H1 (cell line): ENCODE results near the gene ADAD2. TPM values are rescaled to one million over a fixed set of nuclear protein-coding genes. Genes with fewer than 3 reads are reported as not detected.
"Not testable (repeated sequence)": the region's sequence is repeated elsewhere in the genome, so short reads cannot be mapped to it uniquely, and the experiment has no call there.

Experiments
- CTCF ChIA-PET: fragments of 300-600 bp; sonication (Branson Sonifier 250); formaldehyde crosslinking; loops from one replicate; lab custom pipeline; 2021; ENCODE audit not compliant: partially characterized antibody; lab: Charles Lee
- POLR2A ChIA-PET: fragments of 300-600 bp; sonication (Branson Sonifier 250); formaldehyde crosslinking; loops from one replicate; lab custom pipeline; 2021; ENCODE audit warnings: inconsistent platforms; ENCODE audit not compliant: partially characterized antibody; lab: Charles Lee
- DNase-seq, 2 experiments: peaks; one replicate each; pipeline versions ENCODE4 v3.0.0 to v3.0.0-alpha.2; 2010 to 2022; ENCODE audit warnings: low spot score in 2 of 2, low read depth in 1 of 2, mixed read lengths in 1 of 2
- FAIRE-seq: peaks from 2 replicates; lab custom pipeline; 2011; peaks lifted over from hg19 to GRCh38; lab: Jason Lieb, UNC
- H2AFZ ChIP-seq: 2 replicates; pipeline ENCODE4 v1.8.1; 2012; ENCODE audit warnings: low read length, inconsistent platforms
- H2AK5ac ChIP-seq: 2 replicates; pipeline ENCODE4 v1.6.1; 2013; ENCODE audit warnings: low read depth, low read length
- H2BK120ac ChIP-seq: replicated peaks from 2 replicates; pipeline ENCODE3; 2013; ENCODE audit warnings: low read depth, low read length, inconsistent platforms
- H2BK12ac ChIP-seq: 2 replicates; pipeline ENCODE4 v1.6.1; 2013; ENCODE audit warnings: low read depth, low read length
- H2BK15ac ChIP-seq: 2 replicates; pipeline ENCODE4 v1.6.1; 2013; ENCODE audit warnings: low read length
- H2BK20ac ChIP-seq: 2 replicates; pipeline ENCODE4 v1.6.1; 2013; ENCODE audit warnings: low read length
- H2BK5ac ChIP-seq: 2 replicates; pipeline ENCODE4 v1.6.1; 2013; ENCODE audit warnings: low read depth, low read length
- H3K14ac ChIP-seq: 2 replicates; pipeline ENCODE4 v1.6.1; 2013; ENCODE audit warnings: inconsistent platforms; ENCODE audit not compliant: insufficient read length
- H3K18ac ChIP-seq: 2 replicates; pipeline ENCODE4 v1.6.1; 2013; ENCODE audit warnings: low read length; ENCODE audit errors: extremely low read depth
- H3K23ac ChIP-seq: 2 replicates; pipeline ENCODE4 v1.6.1; 2013; ENCODE audit warnings: inconsistent platforms; ENCODE audit not compliant: insufficient read length
- H3K23me2 ChIP-seq: 2 replicates; pipeline ENCODE4 v1.6.1; 2013; ENCODE audit warnings: low read depth, low read length
- H3K27ac ChIP-seq: 2 replicates; pipeline ENCODE4 v1.6.1; 2011; ENCODE audit warnings: low read depth, low read length, inconsistent platforms
- H3K27me3 ChIP-seq, 4 experiments: replicated peaks in 1 of 4; 1 replicate in 1 of 4; 2 replicates in 3 of 4; pipeline versions ENCODE4 v1.6.1 to v1.8.1; 2011 to 2013; ENCODE audit warnings: low read length in 3 of 4, mild to moderate bottlenecking in 3 of 4, inconsistent platforms in 2 of 4, mixed read lengths in 2 of 4, moderate library complexity in 1 of 4; ENCODE audit not compliant: control insufficient read depth in 3 of 4, insufficient read depth in 3 of 4; ENCODE audit errors: extremely low read depth in 1 of 4
- H3K36me3 ChIP-seq, 4 experiments: 2 replicates each; pipeline versions ENCODE4 v1.6.1 to v1.8.1; 2011 to 2013; ENCODE audit warnings: mild to moderate bottlenecking in 4 of 4, low read length in 3 of 4, moderate library complexity in 2 of 4, control low read depth in 1 of 4, inconsistent platforms in 1 of 4; ENCODE audit not compliant: insufficient read depth in 4 of 4, control insufficient read depth in 2 of 4
- H3K4ac ChIP-seq: replicated peaks from 2 replicates; pipeline ENCODE3; 2013; ENCODE audit warnings: low read length, low read depth, mixed read lengths, inconsistent platforms; ENCODE audit not compliant: insufficient read length
- H3K4me1 ChIP-seq, 4 experiments: replicated peaks in 1 of 4; 1 replicate in 1 of 4; 2 replicates in 3 of 4; pipeline versions ENCODE4 v1.6.1 to v1.8.1; 2011 to 2013; ENCODE audit warnings: low read length in 3 of 4, inconsistent platforms in 2 of 4, mixed read lengths in 1 of 4; ENCODE audit not compliant: insufficient read depth in 4 of 4, control insufficient read depth in 3 of 4
- H3K4me2 ChIP-seq, 2 experiments: 2 replicates each; pipeline versions ENCODE4 v1.6.1 to v1.8.1; 2011 to 2013; ENCODE audit warnings: low read depth in 2 of 2, low read length in 2 of 2, control low read depth in 1 of 2, inconsistent platforms in 1 of 2, mild to moderate bottlenecking in 1 of 2; ENCODE audit not compliant: insufficient read depth in 1 of 2
- H3K4me3 ChIP-seq, 4 experiments: fragments of 200-600, 300-600 bp in 1 of 4; sonication (generic), shearing (Covaris generic), sonication (Bioruptor Twin) in 1 of 4; 2 replicates each; pipeline versions ENCODE4 v1.5.1 to v1.8.1; 2011 to 2016; ENCODE audit warnings: low read length in 4 of 4, low read depth in 3 of 4, control low read depth in 2 of 4, inconsistent platforms in 2 of 4, mild to moderate bottlenecking in 2 of 4, mixed read lengths in 1 of 4, moderate library complexity in 1 of 4; ENCODE audit not compliant: insufficient read depth in 2 of 4; ENCODE audit errors: extremely low read depth in 1 of 4
- H3K56ac ChIP-seq: replicated peaks from 2 replicates; pipeline ENCODE3; 2013; ENCODE audit warnings: low read depth, mild to moderate bottlenecking, mixed read lengths, low read length, inconsistent platforms; ENCODE audit not compliant: insufficient read length
- H3K79me1 ChIP-seq: 2 replicates; pipeline ENCODE4 v1.6.1; 2013; ENCODE audit warnings: low read depth, low read length, control low read depth
- H3K79me2 ChIP-seq, 2 experiments: 2 replicates each; pipeline versions ENCODE4 v1.6.1 to v1.8.1; 2012 to 2013; ENCODE audit warnings: low read length in 2 of 2, mild to moderate bottlenecking in 2 of 2, inconsistent platforms in 1 of 2; ENCODE audit not compliant: insufficient read depth in 2 of 2, control insufficient read depth in 1 of 2
- H3K9ac ChIP-seq, 4 experiments: replicated peaks in 1 of 4; 1 replicate in 1 of 4; 2 replicates in 3 of 4; pipeline versions ENCODE4 v1.6.1 to v1.8.1; 2011 to 2013; ENCODE audit warnings: low read depth in 3 of 4, low read length in 3 of 4, control low read depth in 2 of 4, mild to moderate bottlenecking in 2 of 4, moderate library complexity in 2 of 4, inconsistent platforms in 1 of 4; ENCODE audit errors: extremely low read depth in 1 of 4
- H3K9me3 ChIP-seq, 2 experiments: 2 replicates each; pipeline versions ENCODE4 v1.6.1 to v1.8.1; 2012 to 2013; ENCODE audit warnings: mild to moderate bottlenecking in 2 of 2, moderate library complexity in 2 of 2, control low read depth in 1 of 2, inconsistent platforms in 1 of 2, low read depth in 1 of 2, low read length in 1 of 2, mixed read lengths in 1 of 2; ENCODE audit not compliant: insufficient read depth in 2 of 2
- H4K20me1 ChIP-seq, 2 experiments: replicated peaks in 1 of 2; 2 replicates each; pipeline versions ENCODE3 to v1.8.1; 2011 to 2013; ENCODE audit warnings: inconsistent platforms in 2 of 2, low read length in 2 of 2, mild to moderate bottlenecking in 1 of 2; ENCODE audit not compliant: insufficient read depth in 2 of 2, control insufficient read depth in 1 of 2
- H4K5ac ChIP-seq: 2 replicates; pipeline ENCODE4 v1.6.1; 2013; ENCODE audit warnings: low read length, low read depth, mixed read lengths, inconsistent platforms; ENCODE audit not compliant: insufficient read length
- H4K8ac ChIP-seq: 2 replicates; pipeline ENCODE4 v1.8.0; 2013; ENCODE audit warnings: mild to moderate bottlenecking, moderate library complexity, low read length, inconsistent platforms; ENCODE audit not compliant: insufficient read depth; ENCODE audit errors: extremely low read depth
- H4K91ac ChIP-seq: replicated peaks from 2 replicates; pipeline ENCODE3; 2013; ENCODE audit warnings: low read length, mixed read lengths, inconsistent platforms; ENCODE audit not compliant: insufficient read length
- WGBS, 2 experiments: shearing (Covaris generic) in 1 of 2; methylation state at CpG; one replicate each; pipeline versions ENCODE4 v1.1.6 to v1.1.7; 2013 to 2015; ENCODE audit warnings: low lambda C conversion rate in 2 of 2, mixed read lengths in 2 of 2, inconsistent platforms in 1 of 2, low coverage in 1 of 2, missing lambda C conversion rate in 1 of 2; ENCODE audit not compliant: insufficient replicate concordance in 2 of 2, insufficient coverage in 1 of 2, insufficient read length in 1 of 2; ENCODE audit errors: extremely low coverage in 1 of 2, missing lambda C conversion rate in 1 of 2; 5-methylcytosine and 5-hydroxymethylcytosine counted together
- polyA plus RNA-seq, 7 experiments: library from polyadenylated mRNA; depleted of rRNA in 3 of 7; stranded (reverse) in 5 of 7; unstranded in 2 of 7; fragments of >200 nt in 5 of 7; fragments of 200-250 nt in 2 of 7; gene quantifications; 1 replicate in 5 of 7; 2 replicates in 1 of 7; 4 replicates in 1 of 7; pipeline versions ENCODE4 v1.2.1 to v1.2.3, GENCODE V29; 2011 to 2013; ENCODE audit warnings: missing spikeins in 2 of 7, mixed read lengths in 2 of 7
- total RNA-seq: library from RNA; stranded (reverse); fragmentation: NEBNext Ultra II Directional; extraction: Animal tissue kit (Norgen Biotek cat#: 25700); gene quantifications from 2 replicates; pipeline ENCODE4 v1.2.1, GENCODE V29; 2021

Gene ADAD2
- total and polyA plus RNA-seq, 2 of the 8 experiments (the other 6 are each of a cell fraction or from before 2014, with no cell fraction given): 1.2 to 1.3 TPM

DNA sequence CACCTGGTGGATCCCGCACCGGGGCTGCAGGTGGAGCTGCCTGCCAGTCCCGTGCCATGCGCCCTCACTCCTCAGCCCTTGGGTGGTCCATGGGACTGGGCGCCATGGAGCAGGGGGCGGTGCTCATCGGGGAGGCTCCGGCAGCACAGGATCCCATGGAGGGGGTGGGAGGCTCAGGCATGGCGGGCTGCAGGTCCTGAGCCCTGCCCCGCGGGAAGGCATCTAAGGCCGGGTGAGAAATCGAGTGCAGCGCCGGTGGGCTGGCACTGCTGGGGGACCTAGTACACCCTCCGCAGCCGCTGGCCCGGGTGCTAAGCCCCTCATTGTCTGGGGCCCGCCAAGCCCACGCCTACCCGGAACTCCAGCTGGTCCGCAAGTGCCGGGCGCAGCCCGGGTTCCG is 13.6 kb downstream of the ADAD2 start:
- H3K23me2 ChIP-seq, H3K4me2 ChIP-seq, H2BK20ac ChIP-seq, H3K36me3 ChIP-seq, H3K9ac ChIP-seq, H3K56ac ChIP-seq, H4K5ac ChIP-seq, H3K4me1 ChIP-seq, H3K79me2 ChIP-seq, H2AK5ac ChIP-seq, H3K18ac ChIP-seq, H4K20me1 ChIP-seq, DNase-seq, H3K9me3 ChIP-seq, H2BK5ac ChIP-seq, H3K27ac ChIP-seq, H3K14ac ChIP-seq, H4K91ac ChIP-seq, H3K4ac ChIP-seq, H3K79me1 ChIP-seq, H2AFZ ChIP-seq, H2BK15ac ChIP-seq, H3K4me3 ChIP-seq, H2BK120ac ChIP-seq, H3K23ac ChIP-seq, H3K27me3 ChIP-seq, FAIRE-seq, H2BK12ac ChIP-seq, H4K8ac ChIP-seq: not testable (repeated sequence)
- ChIA-PET POLR2A (interaction anchor here (2.5 kb wide), 1 partner anchor 14 kb away, joined by 6 read pairs; the partner anchor contains the start of gene ADAD2), CTCF (interaction anchor here (1.5 kb wide), 1 partner anchor 73 kb away, joined by 4 read pairs; no protein-coding TSS in a partner anchor)
- 93% methylated on average over 18 of the region's 26 CpGs; no CpG with 5 or more reads in 1 of the 2 experiments for WGBS, 2 experiments

DNA sequence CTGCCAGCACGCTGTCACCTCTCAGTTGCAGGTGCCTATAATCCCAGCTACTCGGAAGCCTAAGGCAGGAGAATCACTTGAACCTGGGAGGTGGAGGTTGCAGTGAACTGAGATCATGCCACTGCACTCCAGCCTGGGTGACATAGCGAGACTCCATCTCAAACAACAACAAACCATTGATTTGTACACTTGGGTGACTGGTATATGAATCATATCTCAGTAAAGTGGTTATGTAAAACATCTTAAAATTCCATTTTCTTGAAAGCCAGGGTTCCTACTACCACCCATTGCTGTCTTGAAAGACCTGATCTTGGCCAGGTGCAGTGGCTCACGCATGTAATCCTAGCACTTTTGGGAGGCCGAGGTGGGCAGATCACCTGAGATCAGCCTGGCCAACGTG is 14.2 kb downstream of the ADAD2 start:
- CTCF ChIA-PET: interaction anchor here (1.4 kb wide), 1 partner anchor 28 kb away, joined by 3 read pairs; no protein-coding TSS in a partner anchor
- H3K18ac ChIP-seq, H4K5ac ChIP-seq, H4K8ac ChIP-seq, H3K4ac ChIP-seq, H2AFZ ChIP-seq, H3K9me3 ChIP-seq, H2BK15ac ChIP-seq, H3K79me1 ChIP-seq, H3K56ac ChIP-seq, H2BK5ac ChIP-seq, H3K79me2 ChIP-seq, H2BK12ac ChIP-seq, POLR2A ChIA-PET, H2BK120ac ChIP-seq, DNase-seq, H3K4me1 ChIP-seq, H2AK5ac ChIP-seq, H3K4me3 ChIP-seq, FAIRE-seq, H4K20me1 ChIP-seq, H3K27me3 ChIP-seq, H3K4me2 ChIP-seq, H3K14ac ChIP-seq, H4K91ac ChIP-seq, H3K23ac ChIP-seq, H2BK20ac ChIP-seq, H3K9ac ChIP-seq, H3K27ac ChIP-seq, H3K36me3 ChIP-seq, H3K23me2 ChIP-seq: not testable (repeated sequence)
- WGBS, 2 experiments: 94% methylated on average over 5 of the region's 6 CpGs; no CpG with 5 or more reads in 1 of the 2 experiments
